ENCODE measurements around the gene TIMM23. TPM values are rescaled to one million over a fixed set of nuclear protein-coding genes. Genes with fewer than 3 reads are reported as not detected.

The TIMM23 gene
- total and polyA plus RNA-seq, 2 of the 4 experiments (the other 2 are of a cell fraction): 82.4 to 86.2 TPM

DNA sequence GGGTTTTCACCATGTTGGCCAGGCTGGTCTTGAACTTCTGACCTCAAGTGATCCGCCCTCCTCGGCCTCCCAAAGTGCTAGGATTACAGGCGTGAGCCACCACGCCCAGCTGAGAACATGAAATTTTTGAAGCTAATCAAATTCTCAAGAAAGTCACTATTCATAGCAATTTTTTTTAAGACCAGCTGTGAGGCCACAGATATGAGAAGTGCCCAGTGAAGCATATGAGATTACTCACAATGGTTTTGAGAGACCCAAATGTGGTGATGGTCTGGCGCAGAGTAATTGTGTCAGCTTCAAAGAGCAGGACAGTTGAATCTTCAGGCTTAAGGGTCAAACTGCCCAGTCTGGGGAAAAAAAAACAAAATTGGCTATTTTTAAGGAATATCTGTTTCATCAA lies 41.9 kb downstream of the TIMM23 start:
- in situ Hi-C loops (cut with MboI; ENCODE audit: low sequenced_read_pairs) (loop anchor here (25.0 kb wide), 1 partner anchor 1027 kb away; the partner anchor contains the start of gene DEPP1), dilution Hi-C loops (cut with HindIII; ENCODE audit: low sequenced_read_pairs, unreplicated experiment) (no loop called here), intact Hi-C loops (cut with micrococcal nuclease) (no loop called here)
- Histone ChIP-seq H4K5ac (ENCODE audit: low read depth, low read length) (no peak overlapping the region), H2AK9ac (replicated peaks; ENCODE audit: low read depth, low read length, poor library complexity) (no peak overlapping the region), H2AK5ac (ENCODE audit: low read depth, low read length) (no peak overlapping the region), H3K27me3 (ENCODE audit: control insufficient read depth, insufficient read depth, low read length) (no peaks in the 10 kb centered on the region), H3K27ac (ENCODE audit: insufficient read depth, low read length) (peak overlapping the region; percentile 44; the same call in 1 of the 2 replicates), H3K4me1 (ENCODE audit: control insufficient read depth, insufficient read depth, low read length) (peaks cover 9% of the 10 kb centered on the region), H3K9ac (ENCODE audit: low read depth, low read length) (no peak overlapping the region), H2AFZ (replicated peaks; ENCODE audit: low read length, poor library complexity) (no peak overlapping the region), H3K36me3 (ENCODE audit: control insufficient read depth, insufficient read depth, low read length) (peaks cover 45% of the 10 kb centered on the region), H3K9me3 (ENCODE audit: control insufficient read depth, insufficient read depth, low read length) (no peaks in the 10 kb centered on the region), H3K23ac (ENCODE audit: low read depth, low read length) (no peak overlapping the region), H2BK5ac (ENCODE audit: low read depth, low read length, poor library complexity, severe bottlenecking) (no peak overlapping the region), H3K9me1 (ENCODE audit: insufficient read depth, low read length) (peaks cover 10% of the 10 kb centered on the region), H3K4me2 (ENCODE audit: low read depth, low read length) (no peak overlapping the region), H4K20me1 (ENCODE audit: insufficient read depth, low read length) (peaks cover 32% of the 10 kb centered on the region), H3K14ac (replicated peaks; ENCODE audit: low read depth, low read length) (no peak overlapping the region), H3K18ac (ENCODE audit: low read depth, low read length) (no peak overlapping the region), H2BK15ac (ENCODE audit: low read depth, low read length) (no peak overlapping the region), H4K8ac (ENCODE audit: low read depth in 2 of 2, low read length in 2 of 2) (no peak overlapping the region), H3K56ac (ENCODE audit: extremely low read depth, insufficient read depth, low read length) (no peak overlapping the region), H2BK120ac (ENCODE audit: low read depth, low read length) (no peak overlapping the region), H4K91ac (ENCODE audit: insufficient read depth, low read depth, low read length) (no peak overlapping the region), H3K79me1 (ENCODE audit: low read depth in 1 of 2, low read length in 2 of 2) (peaks cover 29 to 52% of the 10 kb centered on the region in 2 experiments), H2BK20ac (ENCODE audit: low read depth, low read length) (no peak overlapping the region), H3K4ac (ENCODE audit: low read depth, low read length) (no peak overlapping the region), H3K4me3 (ENCODE audit: insufficient read depth, low read depth, low read length) (no peak overlapping the region)
- WGBS, 2 experiments (ENCODE audit: extremely low coverage in 2 of 2, insufficient read length in 1 of 2): 86% methylated on average over 1 of the region's 5 CpGs; no CpG with 5 or more reads in 1 of the 2 experiments
- TF ChIP-seq SMC3 (IDR thresholded peaks at IDR 0.05; ENCODE audit: low read depth, low read length) (no peak), RCOR1 (IDR thresholded peaks at IDR 0.05; ENCODE audit: insufficient replicate concordance, low read length) (no peak), MAZ (IDR thresholded peaks at IDR 0.05; ENCODE audit: borderline replicate concordance, low read depth, low read length) (no peak), CEBPB (IDR thresholded peaks at IDR 0.05; ENCODE audit: low read depth, low read length) (no peak), FOS (IDR thresholded peaks at IDR 0.05; ENCODE audit: low read depth, low read length) (no peak), BHLHE40 (IDR thresholded peaks at IDR 0.05; ENCODE audit: low read depth, low read length) (no peak), MAFK (IDR thresholded peaks at IDR 0.05; ENCODE audit: low read depth, low read length) (no peak), CHD1 (IDR thresholded peaks at IDR 0.05; ENCODE audit: low read depth, low read length) (no peak), USF2 (IDR thresholded peaks at IDR 0.05; ENCODE audit: low read depth, low read length) (no peak), RFX5 (IDR thresholded peaks at IDR 0.05; ENCODE audit: low read depth, low read length) (no peak), MXI1 (IDR thresholded peaks at IDR 0.05; ENCODE audit: borderline replicate concordance, low read depth, low read length) (no peak), POLR2A (IDR thresholded peaks at IDR 0.05; ENCODE audit: low read depth, low read length) (no peak), RAD21 (IDR thresholded peaks at IDR 0.05; ENCODE audit: low read length) (no peak), NFE2L2 (IDR thresholded peaks at IDR 0.05; ENCODE audit: low read depth, low read length) (no peak)
- TF ChIP-seq, protein P1, sequence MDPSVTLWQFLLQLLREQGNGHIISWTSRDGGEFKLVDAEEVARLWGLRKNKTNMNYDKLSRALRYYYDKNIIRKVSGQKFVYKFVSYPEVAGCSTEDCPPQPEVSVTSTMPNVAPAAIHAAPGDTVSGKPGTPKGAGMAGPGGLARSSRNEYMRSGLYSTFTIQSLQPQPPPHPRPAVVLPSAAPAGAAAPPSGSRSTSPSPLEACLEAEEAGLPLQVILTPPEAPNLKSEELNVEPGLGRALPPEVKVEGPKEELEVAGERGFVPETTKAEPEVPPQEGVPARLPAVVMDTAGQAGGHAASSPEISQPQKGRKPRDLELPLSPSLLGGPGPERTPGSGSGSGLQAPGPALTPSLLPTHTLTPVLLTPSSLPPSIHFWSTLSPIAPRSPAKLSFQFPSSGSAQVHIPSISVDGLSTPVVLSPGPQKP (IDR thresholded peaks at IDR 0.05; ENCODE audit: borderline replicate concordance, low read depth, low read length): no peak
- TF ChIP-seq, protein P2, sequence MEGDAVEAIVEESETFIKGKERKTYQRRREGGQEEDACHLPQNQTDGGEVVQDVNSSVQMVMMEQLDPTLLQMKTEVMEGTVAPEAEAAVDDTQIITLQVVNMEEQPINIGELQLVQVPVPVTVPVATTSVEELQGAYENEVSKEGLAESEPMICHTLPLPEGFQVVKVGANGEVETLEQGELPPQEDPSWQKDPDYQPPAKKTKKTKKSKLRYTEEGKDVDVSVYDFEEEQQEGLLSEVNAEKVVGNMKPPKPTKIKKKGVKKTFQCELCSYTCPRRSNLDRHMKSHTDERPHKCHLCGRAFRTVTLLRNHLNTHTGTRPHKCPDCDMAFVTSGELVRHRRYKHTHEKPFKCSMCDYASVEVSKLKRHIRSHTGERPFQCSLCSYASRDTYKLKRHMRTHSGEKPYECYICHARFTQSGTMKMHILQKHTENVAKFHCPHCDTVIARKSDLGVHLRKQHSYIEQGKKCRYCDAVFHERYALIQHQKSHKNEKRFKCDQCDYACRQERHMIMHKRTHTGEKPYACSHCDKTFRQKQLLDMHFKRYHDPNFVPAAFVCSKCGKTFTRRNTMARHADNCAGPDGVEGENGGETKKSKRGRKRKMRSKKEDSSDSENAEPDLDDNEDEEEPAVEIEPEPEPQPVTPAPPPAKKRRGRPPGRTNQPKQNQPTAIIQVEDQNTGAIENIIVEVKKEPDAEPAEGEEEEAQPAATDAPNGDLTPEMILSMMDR (conservative IDR thresholded peaks at IDR 0.05; ENCODE audit: low read depth, low read length): no peak
- DNase-seq (no peak), ATAC-seq (ENCODE audit: low read depth) (no peak)
- BruUV-seq (replicated peaks): no TSS peak
- ChIA-PET CTCF (no interaction called here), POLR2A (ENCODE audit: unreplicated experiment) (no interaction called here)
